HG03175 (cell line): Measurements from ENCODE around the gene TCF19.
"Not testable (repeated sequence)": the region's sequence is repeated elsewhere in the genome, so short reads cannot be mapped to it uniquely, and the experiment has no call there.

Source experiments
- ATAC-seq: cut with Tn5 transposase; IDR thresholded peaks from one replicate; pipeline ENCODE4 v1.9.1; 2021; ENCODE audit warnings: mild to moderate bottlenecking, moderate library complexity; ENCODE audit not compliant: unreplicated experiment

TCF19 gene

GRCh38 chr6:31158863-31159855 is 770 bp downstream of the TCF19 start:
- ATAC-seq, result no peak

DNA sequence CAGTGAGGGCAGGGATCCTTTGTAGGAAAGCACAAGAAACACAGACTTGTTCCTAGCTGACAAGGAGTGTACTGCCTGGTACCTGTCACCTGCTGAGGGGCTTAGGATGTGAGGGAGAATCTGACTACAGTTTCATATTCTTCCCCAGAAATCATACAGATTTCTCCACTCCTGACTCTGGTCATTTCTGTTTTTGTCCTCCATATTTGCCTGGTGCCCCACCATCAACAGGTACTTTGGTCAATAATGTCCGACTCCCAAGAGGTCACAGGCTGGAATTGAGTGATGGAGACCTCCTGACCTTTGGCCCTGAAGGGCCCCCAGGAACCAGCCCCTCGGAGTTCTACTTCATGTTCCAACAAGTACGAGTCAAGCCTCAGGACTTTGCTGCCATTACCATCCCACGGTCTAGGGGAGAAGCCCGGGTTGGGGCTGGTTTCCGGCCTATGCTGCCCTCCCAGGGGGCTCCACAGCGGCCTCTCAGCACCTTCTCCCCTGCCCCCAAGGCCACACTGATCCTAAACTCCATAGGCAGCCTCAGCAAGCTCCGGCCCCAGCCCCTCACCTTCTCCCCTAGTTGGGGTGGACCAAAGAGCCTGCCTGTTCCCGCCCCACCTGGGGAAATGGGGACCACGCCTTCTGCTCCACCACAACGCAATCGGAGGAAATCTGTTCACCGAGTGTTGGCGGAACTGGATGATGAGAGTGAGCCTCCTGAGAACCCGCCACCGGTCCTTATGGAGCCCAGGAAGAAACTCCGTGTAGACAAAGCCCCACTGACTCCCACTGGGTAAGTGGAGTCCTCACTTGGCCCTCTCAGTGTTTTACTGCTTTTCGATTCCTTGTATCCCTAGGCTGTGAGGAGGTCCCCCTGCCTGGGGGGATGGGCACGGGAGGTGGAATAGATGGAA is 3.1 kb downstream of the TCF19 start:
- ATAC-seq, result no peak

GRCh38 chr6:31162463-31163165 is 4.2 kb downstream of the TCF19 start:
- ATAC-seq, result no peak

DNA sequence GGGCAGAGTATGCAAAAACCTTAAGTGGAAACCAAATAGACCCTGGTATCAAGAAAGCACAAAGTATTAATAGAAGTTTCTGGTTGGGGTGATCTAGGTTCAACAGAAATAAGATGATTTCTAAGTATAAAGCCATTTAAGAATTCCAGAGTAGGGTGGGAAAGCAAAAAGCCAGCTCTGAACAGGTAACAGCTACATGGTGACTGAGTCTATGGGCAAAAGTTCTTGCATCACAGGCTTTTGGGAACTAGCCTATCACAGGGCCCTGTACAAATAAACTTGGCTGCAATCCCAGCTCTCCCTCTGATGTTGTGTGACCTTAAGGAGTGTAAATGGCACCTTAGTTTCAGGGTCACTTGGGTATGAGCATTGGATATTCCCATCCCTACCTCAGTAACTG is 5.5 kb downstream of the TCF19 start:
- ATAC-seq, result no peak

GRCh38 chr6:31164475-31165063 is 6.2 kb downstream of the TCF19 start:
- not testable (repeated sequence) for ATAC-seq

DNA sequence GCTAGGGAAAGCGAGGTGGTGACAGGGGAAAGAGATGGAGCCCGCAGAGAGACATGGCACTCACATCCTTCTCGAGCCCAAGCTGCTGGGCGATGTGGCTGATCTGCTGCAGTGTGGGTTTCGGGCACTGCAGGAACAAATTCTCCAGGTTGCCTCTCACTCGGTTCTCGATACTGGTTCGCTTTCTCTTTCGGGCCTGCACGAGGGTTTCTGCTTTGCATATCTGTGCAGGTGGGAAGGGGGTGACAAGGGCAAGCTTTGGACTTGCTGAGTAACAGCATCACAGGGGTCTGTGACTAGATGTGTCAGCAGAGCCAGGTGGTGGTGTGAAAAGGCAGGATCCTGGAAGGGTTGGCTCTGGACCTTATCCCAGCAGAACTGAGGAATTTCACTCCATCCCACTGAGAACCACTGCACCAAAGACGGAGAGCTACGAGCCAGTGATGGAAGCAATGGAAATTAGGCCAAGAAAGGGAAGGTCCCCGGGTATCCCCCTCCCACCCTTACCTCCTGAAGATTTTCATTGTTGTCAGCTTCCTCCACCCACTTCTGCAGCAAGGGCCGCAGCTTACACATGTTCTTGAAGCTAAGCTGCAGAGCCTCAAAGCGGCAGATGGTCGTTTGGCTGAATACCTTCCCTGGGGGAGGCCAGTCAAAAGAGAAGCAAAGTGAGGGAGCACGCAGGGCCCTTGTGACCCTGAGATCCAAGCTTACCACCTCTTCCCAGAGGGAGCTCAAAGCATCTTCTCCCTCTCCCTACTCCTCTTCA is 6.9 kb downstream of the TCF19 start:
- peak; percentile 73 for ATAC-seq

- ATAC-seq, result no peak
Observed at GRCh38 chr6:31165986-31166385, 7.6 kb downstream of the TCF19 start.

DNA sequence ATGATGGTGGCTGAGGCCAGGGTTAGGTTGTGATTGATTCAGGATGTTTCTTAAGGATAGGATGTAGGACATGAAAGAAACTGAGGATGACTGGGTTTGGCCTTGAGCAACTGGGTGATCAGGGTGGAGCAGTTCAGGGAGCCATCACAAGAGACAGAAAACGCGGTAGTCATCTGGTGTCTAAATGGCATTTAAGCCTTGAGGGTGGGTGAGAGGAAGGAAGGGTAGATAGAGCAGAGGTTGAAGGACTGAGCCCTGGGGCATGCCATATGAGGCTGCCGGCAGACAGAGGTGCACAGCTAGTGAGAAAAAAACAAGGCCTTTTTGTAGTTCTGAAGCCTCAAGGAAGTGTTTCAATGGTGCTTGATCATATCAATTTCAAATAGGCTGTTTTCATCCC is 10.2 kb downstream of the TCF19 start:
- no peak for ATAC-seq

- ATAC-seq, result no peak
Observed at GRCh38 chr6:31169123-31169857, 10.9 kb downstream of the TCF19 start.

- not testable (repeated sequence) for ATAC-seq
Observed at GRCh38 chr6:31169858-31170599, 11.6 kb downstream of the TCF19 start.

- ATAC-seq, result no peak
Observed at GRCh38 chr6:31170600-31170881, 12.2 kb downstream of the TCF19 start, which contains the start of gene POU5F1. TSS of gene POU5F1 (minus strand) at chr6:31170682. CDS start at chr6:31170620, 62 bp downstream.

DNA sequence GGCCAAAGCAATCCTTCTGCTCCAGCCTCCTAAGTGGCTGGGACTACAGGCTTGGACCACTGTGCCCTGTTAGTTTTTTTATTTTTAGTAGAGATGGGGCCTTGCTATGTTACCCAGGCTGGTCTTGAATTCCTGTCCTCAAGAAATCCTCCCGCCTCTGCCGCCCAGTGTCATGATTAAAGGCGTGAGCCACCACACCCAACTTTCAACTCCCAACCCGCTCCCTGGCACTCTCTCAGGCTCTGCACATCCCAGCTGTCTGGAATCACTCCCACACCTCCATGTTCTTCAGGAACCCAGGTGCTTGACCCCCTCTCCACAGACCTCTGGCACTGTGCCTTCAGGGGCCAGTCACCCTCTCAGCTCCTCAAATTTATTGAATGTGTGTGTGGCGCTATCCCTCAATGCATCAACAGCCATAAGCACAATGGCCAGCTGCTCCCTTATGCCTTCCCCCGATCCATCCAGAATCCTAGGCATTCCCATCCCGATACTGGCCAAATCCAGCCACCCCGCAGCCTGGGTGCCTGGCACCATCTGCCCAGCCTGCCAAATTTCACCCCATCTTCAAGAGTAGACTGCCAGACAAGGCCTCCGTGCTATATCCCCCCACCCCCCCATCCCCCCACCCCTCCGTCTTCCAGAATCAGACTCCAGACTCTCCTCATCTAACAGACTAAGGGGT is 12.7 kb downstream of the TCF19 start:
- ATAC-seq, result no peak

DNA sequence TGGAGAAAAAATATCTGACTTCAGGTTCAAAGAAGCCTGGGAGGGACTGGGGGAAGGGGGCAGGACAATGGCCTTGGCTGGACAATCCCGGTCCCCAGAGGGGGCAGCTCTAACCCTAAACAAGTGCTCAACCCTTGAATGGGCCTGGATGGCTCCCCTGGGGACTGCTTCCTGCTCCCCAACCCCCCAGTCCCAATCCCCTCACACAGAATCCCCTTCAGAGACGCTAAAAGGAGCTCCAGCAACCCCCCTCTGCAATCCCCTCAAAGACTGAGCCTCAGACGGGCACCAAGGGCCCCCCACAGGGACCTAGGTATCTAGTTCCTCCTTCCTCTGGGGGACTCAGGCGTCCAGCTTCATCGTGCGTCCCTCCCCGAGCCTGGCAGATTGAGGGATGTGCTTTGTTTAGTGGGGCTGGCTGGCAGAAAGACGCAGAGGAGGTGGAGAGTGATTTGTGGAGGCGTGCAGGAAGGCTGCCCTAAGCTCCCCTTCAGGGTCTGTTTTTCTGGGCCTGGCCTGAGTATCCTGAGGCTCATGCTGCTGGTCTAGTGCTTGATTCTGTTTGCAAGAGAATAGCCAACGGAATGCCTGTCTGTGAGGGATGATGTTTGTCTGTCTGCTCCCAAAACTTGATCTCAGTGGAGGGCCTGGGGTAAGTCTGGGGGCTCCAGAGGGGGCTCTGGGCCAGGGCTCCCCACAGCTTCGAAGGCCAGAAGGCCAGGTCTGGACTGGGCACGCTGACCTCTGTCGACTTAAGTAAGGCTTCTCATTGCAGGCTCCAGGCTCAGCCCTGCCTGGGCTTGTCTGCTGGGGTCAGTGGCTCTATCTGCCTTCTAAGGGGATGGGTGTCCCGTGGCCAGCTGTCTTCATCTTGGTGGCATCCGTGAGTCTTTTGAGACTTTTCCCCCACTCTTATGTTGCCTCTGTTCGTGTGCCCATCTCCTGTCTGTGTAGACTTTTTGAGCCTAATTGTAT is 13.8 kb downstream of the TCF19 start:
- ATAC-seq, result no peak

DNA sequence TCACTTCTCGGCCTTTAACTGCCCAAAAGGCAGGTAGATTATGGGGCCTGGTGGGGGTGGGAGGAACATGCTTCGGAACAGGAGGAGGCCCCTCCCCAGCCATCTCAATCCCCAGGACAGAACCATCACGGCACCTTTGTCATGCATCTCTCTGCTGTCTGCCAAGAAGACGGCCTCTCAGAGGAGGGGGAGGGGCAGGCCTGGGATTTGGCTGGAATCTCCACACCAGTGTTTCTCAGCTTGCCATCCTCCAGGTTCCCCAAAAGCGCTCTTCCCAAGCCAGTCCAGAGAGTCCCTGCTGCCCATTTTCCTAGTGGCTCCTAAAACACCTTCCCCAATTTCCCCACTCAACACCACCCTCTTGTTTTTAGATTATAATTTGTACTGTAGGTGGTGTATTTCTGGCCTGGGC is 14.6 kb downstream of the TCF19 start:
- ATAC-seq, result no peak

DNA sequence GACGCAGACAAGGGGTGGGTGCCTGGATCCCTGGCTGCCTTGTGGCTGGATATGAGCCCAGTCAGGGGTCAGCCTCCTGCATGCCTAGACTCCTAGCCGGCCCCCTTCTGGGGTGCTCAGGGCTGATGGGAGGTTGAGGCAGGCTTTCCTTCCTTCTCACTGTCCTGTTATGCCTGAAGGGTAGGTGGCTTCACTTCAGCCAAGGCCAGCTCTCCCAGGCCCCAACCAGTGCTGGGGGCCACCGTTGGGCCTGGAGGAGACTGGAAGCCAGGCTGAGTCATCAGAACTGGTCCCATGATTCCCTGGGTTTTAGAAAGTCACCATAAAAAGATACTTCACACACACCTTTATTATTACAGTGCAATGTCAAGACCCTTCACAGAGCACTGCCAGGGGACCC is 15.0 kb downstream of the TCF19 start:
- ATAC-seq, result no peak

- ATAC-seq, result no peak
Observed at GRCh38 chr6:31174378-31174777, 16.0 kb downstream of the TCF19 start.

DNA sequence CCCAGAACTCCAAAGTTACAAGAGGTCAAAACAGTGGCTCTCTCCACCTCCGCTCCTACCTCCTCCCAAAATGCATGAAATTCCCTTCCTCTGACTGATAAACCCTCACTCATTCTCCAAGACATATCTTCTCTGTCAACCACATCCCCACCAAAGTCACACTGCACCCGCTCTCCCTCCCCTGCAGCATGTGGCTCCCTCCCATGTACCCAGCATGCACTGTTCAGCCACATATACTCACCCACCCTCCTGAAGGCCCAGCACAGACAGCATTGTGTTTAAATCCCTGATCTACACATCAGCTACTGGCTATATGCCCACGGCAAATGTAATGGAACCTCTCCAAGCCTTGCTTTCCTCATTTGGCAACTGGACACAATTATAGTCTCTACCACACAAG is 17.6 kb downstream of the TCF19 start:
- no peak for ATAC-seq
